Heart right ventricle (tissue), 16 donors: ENCODE data around the gene VTI1A. TPM values are rescaled to one million over a fixed set of nuclear protein-coding genes. Genes with fewer than 3 reads are reported as not detected.
"Not testable (repeated sequence)": the region's sequence is repeated elsewhere in the genome, so short reads cannot be mapped to it uniquely, and the experiment has no call there.

ENCODE experiments used
- ATAC-seq, 8 donors: fragments of 200-7000 bp; cut with Tn5 transposase; one replicate each; pipeline ENCODE4 v1.9.1; 2020; ENCODE audit warnings: mild to moderate bottlenecking in 8 of 8, moderate library complexity in 8 of 8, moderate number of reproducible peaks in 1 of 8
- DNase-seq, 2 donors: peaks; one replicate each; pipeline ENCODE4 v3.0.0-alpha.2; 2020
- H3K27ac ChIP-seq, 10 donors: fragments of 200-600 bp; sonication (generic) in 2 of 10; one replicate each; pipeline versions ENCODE4 v1.5.0 to v1.8.0; 2020 to 2022; ENCODE audit warnings: mild to moderate bottlenecking in 3 of 10
- H3K27me3 ChIP-seq, 7 donors: fragments of 200-600 bp; one replicate each; pipeline ENCODE4 v1.8.0; 2021 to 2022; ENCODE audit warnings: mild to moderate bottlenecking in 2 of 7
- H3K36me3 ChIP-seq, 9 donors: fragments of 200-600 bp; sonication (generic) in 1 of 9; one replicate each; pipeline versions ENCODE4 v1.5.0 to v1.8.0; 2020 to 2022; ENCODE audit warnings: mild to moderate bottlenecking in 2 of 9
- H3K4me1 ChIP-seq, 9 donors: fragments of 200-600 bp; sonication (generic) in 1 of 9; one replicate each; pipeline versions ENCODE4 v1.5.0 to v1.8.0; 2020 to 2022; ENCODE audit warnings: mild to moderate bottlenecking in 4 of 9
- H3K4me3 ChIP-seq, 10 donors: fragments of 200-600 bp; sonication (generic) in 2 of 10; one replicate each; pipeline versions ENCODE4 v1.5.0 to v1.8.0; 2020 to 2022; ENCODE audit warnings: mild to moderate bottlenecking in 7 of 10, moderate library complexity in 2 of 10
- H3K9me3 ChIP-seq, 11 donors: fragments of 200-600 bp in 10 of 11; sonication (generic) in 2 of 11; one replicate each; pipeline versions ENCODE4 v1.5.0 to v1.8.0; 2013 to 2022; ENCODE audit warnings: mild to moderate bottlenecking in 2 of 11, control low read depth in 1 of 11, moderate library complexity in 1 of 11
- CTCF ChIP-seq, 9 donors: fragments of 200-600 bp; sonication (generic) in 2 of 9; IDR thresholded peaks; one replicate each; pipeline versions ENCODE4 v1.5.0 to v1.8.0; 2021 to 2022; ENCODE audit warnings: antibody characterized with exemption in 9 of 9, mild to moderate bottlenecking in 5 of 9, moderate library complexity in 1 of 9
- WGBS, 2 donors: extraction: QIAGEN DNeasy Blood & Tissue Kit; methylation state at CpG; one replicate each; pipeline ENCODE4 v1.1.7; 2013; ENCODE audit warnings: inconsistent platforms in 1 of 2; 5-methylcytosine and 5-hydroxymethylcytosine counted together
- intact Hi-C, 10 donors: fragments of 100-400 bp; cut with DNase I; formaldehyde crosslinking; loops; one replicate each; pipeline versions ENCODE4 v1.11.1 to v1.14.2; 2022
- polyA plus RNA-seq, 2 donors: library from polyadenylated mRNA; stranded (reverse); fragments of 200-250 nt; gene quantifications; one replicate each; pipeline ENCODE4 v1.2.3, GENCODE V29; 2013
- total RNA-seq, 10 donors: library from RNA; stranded (reverse); fragmentation: NEBNext Ultra II Directional in 3 of 10; extraction: Animal tissue kit (Norgen Biotek cat#: 25700) in 3 of 10; gene quantifications; one replicate each; pipeline versions ENCODE4 v1.2.1 to v1.2.4, GENCODE V29; 2021 to 2023
- donor health status: Arrhythmogenic right ventricular cardiomyopathy.
- donor health status: ischemic (EF 13 %, LVEDD 7.1; RV severe dilation, severe dysfunction).
- donor health status: healthy with polysubstance abuse.
- donor health status: DM: no; HTN: yes; CAD: no.
- donor health status: DM: no; HTN: no; CAD: no.
- donor health status: ischemic (EF 25% LVEDD 6.9; RV normal size, moderate dysfunction).
- donor health status: ischemic (EF 25% LVEDD 5.7; RV mildly dilated, moderate dysfunction).
- donor health status: healthy.
- donor health status: DM: yes; HTN: yes; CAD: no.
- donor health status: Ischemic cardiomyopathy.
- donor health status: ischemic (EF 35%, LVEDD 5.7; RV mildly dilated, moderate dysfunction).
- donor health status: nonischemic (EF 11% LVEDD 7.7; RV severe dilation, severe dysfunction).
- donor health status: DM: yes; HTN: yes; CAD: no.
- donor health status: PGD.
- donor health status: ischemic (EF 29% LVEDD 5.4; RV normal size, mild dysfunction).
- donor health status: nonischemic (EF 23%, LVEDD 6.1; RV moderate dilation, normal function).

The VTI1A gene
- total and polyA plus RNA-seq, 12 donors = 6.2 to 24.5 (median 20.6) TPM

GRCh38 chr10:112728118-112728883 lies 281.3 kb downstream of the VTI1A start:
- no peak overlapping the region for H3K4me3 ChIP-seq
- no peak overlapping the region for H3K27ac ChIP-seq
- no peak for DNase-seq
- peaks cover 5 to 21% (median 12%) of the 10 kb centered on the region in 9 donors for H3K4me1 ChIP-seq
- no peak for ATAC-seq
- WGBS, 2 donors = 88 to 91% methylated on average over 3 of the region's 3 CpGs
- no peaks in the 10 kb centered on the region for H3K36me3 ChIP-seq
- no peak for TF ChIP-seq CTCF (IDR thresholded peaks at IDR 0.05)
- no peaks in the 10 kb centered on the region for H3K27me3 ChIP-seq
- intact Hi-C loops = loop anchor here in 6 of 10 donors (10.0 kb wide), 3 partner anchors 226 to 656 kb away; partner anchors contain the start of gene TCF7L2 (in 1 of the 6)
- H3K9me3 ChIP-seq = no peaks in the 10 kb centered on the region

GRCh38 chr10:112728997-112729396 lies 282.0 kb downstream of the VTI1A start:
- intact Hi-C loops = loop anchor here in 6 of 10 donors (10.0 kb wide), 3 partner anchors 226 to 656 kb away; partner anchors contain the start of gene TCF7L2 (in 1 of the 6)
- no peak for TF ChIP-seq CTCF (IDR thresholded peaks at IDR 0.05)
- no peak overlapping the region for H3K4me3 ChIP-seq

GRCh38 chr10:112731450-112731849 lies 284.4 kb downstream of the VTI1A start:
- H3K27me3 ChIP-seq, intact Hi-C loops, H3K27ac ChIP-seq, H3K4me3 ChIP-seq, H3K36me3 ChIP-seq, DNase-seq, H3K9me3 ChIP-seq, ATAC-seq: not testable (repeated sequence)
- peaks cover 5 to 18% (median 12%) of the 10 kb centered on the region in 9 donors for H3K4me1 ChIP-seq
- WGBS, 2 donors = 96 to 99% methylated on average over 3 of the region's 3 CpGs

More at GRCh38 chr10:112728997-112729396, 282.0 kb downstream of the VTI1A start:
- Histone ChIP-seq H3K9me3 (no peaks in the 10 kb centered on the region), H3K27me3 (no peaks in the 10 kb centered on the region), H3K4me1 (peaks cover 5 to 21% (median 12%) of the 10 kb centered on the region in 9 donors), H3K36me3 (no peaks in the 10 kb centered on the region), H3K27ac (no peak overlapping the region)
- DNase-seq (no peak), ATAC-seq (no peak)

GRCh38 chr10:112732277-112732921 lies 285.4 kb downstream of the VTI1A start:
- WGBS, 2 donors = 35 to 67% methylated on average over 3 of the region's 3 CpGs
- H3K4me3 ChIP-seq = no peak overlapping the region
- no peaks in the 10 kb centered on the region for H3K9me3 ChIP-seq
- TF ChIP-seq CTCF (IDR thresholded peaks at IDR 0.05) = no peak
- H3K27me3 ChIP-seq = no peaks in the 10 kb centered on the region
- H3K36me3 ChIP-seq = no peaks in the 10 kb centered on the region
- ATAC-seq (peak in 7 of 8 donors; percentile 63 to 83 (median 74)), DNase-seq (peak in 1 of 2 donors; percentile 20)
- intact Hi-C loops = no loop called here
- peaks cover 5 to 18% (median 12%) of the 10 kb centered on the region in 9 donors for H3K4me1 ChIP-seq
- H3K27ac ChIP-seq = peak overlapping the region in 3 of 10 donors; percentile 24 to 52 (median 36)
